Activated naive CD4-positive, alpha-beta T cell treated with anti-CD3 and anti-CD28 coated beads for 36 hours (primary cell): ENCODE measurements around the gene CD200. TPM values are rescaled to one million over a fixed set of nuclear protein-coding genes. Genes with fewer than 3 reads are reported as not detected.
A peak's percentile ranks its signal among the peaks of the same experiment; 100 is the strongest.
"Not testable (repeated sequence)": the region's sequence is repeated elsewhere in the genome, so short reads cannot be mapped to it uniquely, and the experiment has no call there.

Experiments used
- CTCF ChIA-PET: fragments of 350-600 bp; sonication (Branson Sonifier 250); formaldehyde crosslinking; loops from one replicate; lab custom pipeline; 2021; ENCODE audit warnings: antibody characterized with exemption; lab: Charles Lee
- DNase-seq: peaks from one replicate; pipeline ENCODE4 v3.0.0-alpha.2; 2020
- H3K27ac Mint-ChIP-seq: one replicate; pipeline ENCODE4 v1.8.0; 2021; ENCODE audit warnings: mild to moderate bottlenecking, mixed read lengths
- H3K27me3 Mint-ChIP-seq: one replicate; pipeline ENCODE4 v1.8.0; 2021; ENCODE audit warnings: low read depth, mixed read lengths
- H3K36me3 Mint-ChIP-seq: one replicate; pipeline ENCODE4 v1.8.0; 2021; ENCODE audit warnings: low read depth, mixed read lengths
- H3K4me1 Mint-ChIP-seq: one replicate; pipeline ENCODE4 v1.8.0; 2021; ENCODE audit warnings: low read depth, mixed read lengths
- H3K4me3 Mint-ChIP-seq: one replicate; pipeline ENCODE4 v1.8.0; 2021; ENCODE audit warnings: mild to moderate bottlenecking, moderate library complexity, mixed read lengths
- H3K9me3 Mint-ChIP-seq: one replicate; pipeline ENCODE4 v1.8.0; 2021; ENCODE audit warnings: mixed read lengths
- intact Hi-C: fragments of 100-400 bp; cut with micrococcal nuclease; formaldehyde crosslinking; loops from one replicate; pipeline ENCODE4 v1.15.1; 2023
- total RNA-seq, 2 experiments: library from RNA; stranded (reverse); gene quantifications; one replicate each; pipeline ENCODE4 v1.2.3, GENCODE V29; 2021

Gene CD200
- total RNA-seq, 2 experiments from 2014 or later = 50.0 to 53.6 TPM

- no peak for DNase-seq
- Mint-ChIP-seq H3K4me1 (peaks cover 62% of the 10 kb centered on the region), H3K36me3 (no peaks in the 10 kb centered on the region), H3K4me3 (no peak overlapping the region), H3K27me3 (no peaks in the 10 kb centered on the region), H3K9me3 (peaks cover 8% of the 10 kb centered on the region), H3K27ac (no peak overlapping the region)
- CTCF ChIA-PET = no interaction called here
- intact Hi-C loops = no loop called here
Measured at GRCh38 chr3:112394003-112394640, 61.2 kb downstream of the CD200 start.

GRCh38 chr3:112395181-112395895 lies 62.4 kb downstream of the CD200 start:
- peaks cover 8% of the 10 kb centered on the region for H3K9me3 Mint-ChIP-seq
- peaks cover 55% of the 10 kb centered on the region for H3K4me1 Mint-ChIP-seq
- CTCF ChIA-PET = no interaction called here
- H3K36me3 Mint-ChIP-seq = no peaks in the 10 kb centered on the region
- H3K4me3 Mint-ChIP-seq = no peak overlapping the region
- DNase-seq = no peak
- no peak overlapping the region for H3K27ac Mint-ChIP-seq
- intact Hi-C loops = no loop called here
- no peaks in the 10 kb centered on the region for H3K27me3 Mint-ChIP-seq

DNA sequence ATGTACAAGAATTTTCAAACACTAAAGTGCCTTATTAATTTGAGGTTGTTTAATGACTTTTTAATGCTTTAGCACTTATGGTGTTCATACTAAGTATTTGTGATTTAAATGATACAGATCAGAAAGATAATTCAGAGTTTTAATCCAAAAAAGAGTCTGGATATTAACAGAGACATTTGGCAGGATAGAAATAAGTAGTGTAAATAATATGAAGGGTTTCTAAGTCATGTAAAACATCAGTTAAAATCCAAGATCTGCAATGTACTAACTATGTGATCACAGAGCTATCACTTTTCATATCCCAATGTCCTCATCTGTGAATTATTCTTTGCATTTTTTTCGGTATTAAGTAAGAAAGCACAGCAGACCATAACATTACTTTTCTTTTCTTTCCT lies 62.9 kb downstream of the CD200 start:
- intact Hi-C loops = no loop called here
- H3K4me3 Mint-ChIP-seq = no peak overlapping the region
- H3K4me1 Mint-ChIP-seq = peaks cover 51% of the 10 kb centered on the region
- H3K27ac Mint-ChIP-seq = no peak overlapping the region
- no peaks in the 10 kb centered on the region for H3K27me3 Mint-ChIP-seq
- H3K36me3 Mint-ChIP-seq = no peaks in the 10 kb centered on the region
- no peak for DNase-seq
- CTCF ChIA-PET = interaction anchor here (1.0 kb wide), 1 partner anchor 11 kb away, joined by 6 read pairs; no protein-coding TSS in a partner anchor
- H3K9me3 Mint-ChIP-seq = peaks cover 8% of the 10 kb centered on the region

DNA sequence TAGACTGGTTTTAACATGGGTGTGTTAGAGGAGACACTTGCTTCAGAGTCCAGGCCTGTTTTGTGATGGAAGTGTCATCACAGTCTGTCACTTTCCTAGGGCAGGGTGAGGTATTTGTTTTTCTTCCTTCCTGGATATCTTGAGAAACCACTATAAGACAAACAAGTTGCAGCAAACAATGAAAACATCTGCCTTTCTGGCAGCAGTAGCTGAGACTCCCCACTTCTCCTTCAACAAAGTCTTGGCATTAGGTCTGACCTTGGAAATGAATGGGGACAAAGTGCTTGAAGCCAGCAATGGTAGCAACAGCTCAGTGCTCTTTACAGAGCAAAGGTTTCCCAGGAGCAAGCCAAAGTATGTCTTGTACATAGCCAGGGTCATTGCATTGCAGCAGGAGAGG lies 64.6 kb downstream of the CD200 start:
- Mint-ChIP-seq H3K4me1 (peaks cover 38% of the 10 kb centered on the region), H3K27me3 (no peaks in the 10 kb centered on the region), H3K9me3 (peaks cover 5% of the 10 kb centered on the region), H3K4me3 (no peak overlapping the region), H3K27ac (no peak overlapping the region), H3K36me3 (no peaks in the 10 kb centered on the region)
- CTCF ChIA-PET = no interaction called here
- intact Hi-C loops = no loop called here
- no peak for DNase-seq

DNA sequence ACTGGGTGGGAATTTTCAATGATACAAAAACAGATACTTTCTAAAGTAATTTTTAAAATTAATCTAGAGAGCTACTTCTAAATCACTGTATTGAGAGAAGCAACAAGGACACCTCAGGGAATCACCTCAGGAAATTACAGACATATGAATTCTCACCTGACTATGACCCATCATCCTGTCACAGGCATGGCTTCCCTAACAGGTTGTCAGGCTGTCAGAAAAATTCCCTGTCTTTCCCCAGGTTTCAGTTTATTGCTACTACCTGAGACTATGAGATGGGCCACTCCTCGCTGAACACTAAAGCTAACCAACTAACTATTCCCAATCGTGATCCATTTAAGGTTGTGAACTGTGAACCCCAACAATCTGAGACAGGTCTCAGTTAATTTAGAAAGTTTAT lies 66.1 kb downstream of the CD200 start:
- intact Hi-C loops = no loop called here
- Mint-ChIP-seq H3K27me3 (no peaks in the 10 kb centered on the region), H3K27ac (no peak overlapping the region), H3K9me3 (no peaks in the 10 kb centered on the region), H3K4me1 (peaks cover 25% of the 10 kb centered on the region), H3K36me3 (no peaks in the 10 kb centered on the region), H3K4me3 (no peak overlapping the region)
- CTCF ChIA-PET = no interaction called here
- DNase-seq = no peak

GRCh38 chr3:112399554-112399953 lies 66.6 kb downstream of the CD200 start:
- DNase-seq, H3K27ac Mint-ChIP-seq, H3K9me3 Mint-ChIP-seq, CTCF ChIA-PET, H3K36me3 Mint-ChIP-seq, H3K27me3 Mint-ChIP-seq, intact Hi-C loops, H3K4me3 Mint-ChIP-seq: not testable (repeated sequence)
- H3K4me1 Mint-ChIP-seq = peaks cover 23% of the 10 kb centered on the region

DNA sequence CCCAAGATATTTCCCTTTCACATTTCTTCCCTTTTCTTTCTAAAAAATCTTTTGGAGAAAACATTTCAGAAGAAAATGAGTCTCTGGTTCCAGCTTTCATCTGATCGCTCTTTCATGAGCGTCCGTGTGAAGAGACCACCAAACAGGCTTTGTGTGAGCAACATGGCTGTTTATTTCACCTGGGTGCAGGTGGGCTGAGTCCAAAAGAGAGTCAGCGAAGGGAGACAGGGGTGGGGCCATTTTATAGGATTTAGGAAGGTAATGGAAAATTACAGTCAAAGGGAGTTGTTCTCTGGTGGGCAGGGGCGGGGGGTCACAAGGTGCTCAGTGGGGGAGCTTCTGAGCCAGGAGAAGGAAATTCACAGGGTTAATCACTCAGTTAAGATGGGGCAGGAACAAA lies 67.4 kb downstream of the CD200 start:
- H3K27me3 Mint-ChIP-seq, H3K4me3 Mint-ChIP-seq, DNase-seq, intact Hi-C loops, CTCF ChIA-PET, H3K27ac Mint-ChIP-seq, H3K36me3 Mint-ChIP-seq, H3K9me3 Mint-ChIP-seq: not testable (repeated sequence)
- H3K4me1 Mint-ChIP-seq = peaks cover 22% of the 10 kb centered on the region

- CTCF ChIA-PET = no interaction called here
- DNase-seq = no peak
- H3K4me3 Mint-ChIP-seq = no peak overlapping the region
- no peaks in the 10 kb centered on the region for H3K36me3 Mint-ChIP-seq
- H3K4me1 Mint-ChIP-seq = peaks cover 24% of the 10 kb centered on the region
- no peaks in the 10 kb centered on the region for H3K27me3 Mint-ChIP-seq
- no peaks in the 10 kb centered on the region for H3K9me3 Mint-ChIP-seq
- no peak overlapping the region for H3K27ac Mint-ChIP-seq
- intact Hi-C loops = no loop called here
Measured at GRCh38 chr3:112401617-112402016, 68.7 kb downstream of the CD200 start.

DNA sequence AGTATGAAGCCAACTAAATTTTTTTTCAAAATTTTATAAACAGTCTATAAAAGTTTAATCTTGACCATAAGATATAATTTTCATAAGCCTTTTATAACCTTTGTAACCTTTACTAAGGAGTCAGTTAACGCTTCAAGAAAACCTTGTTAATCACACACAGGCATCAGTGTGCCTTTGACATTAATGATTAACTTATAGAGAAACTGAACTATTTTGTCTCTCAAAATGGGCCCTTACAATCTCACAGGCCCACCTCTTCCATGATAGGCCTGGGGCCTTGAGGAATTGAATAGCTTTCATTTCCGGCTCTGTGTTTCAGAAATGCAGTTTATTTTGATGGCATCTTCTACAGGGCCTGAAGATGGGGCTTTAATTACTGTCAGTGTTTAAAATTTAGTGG lies 70.1 kb downstream of the CD200 start:
- no peaks in the 10 kb centered on the region for H3K27me3 Mint-ChIP-seq
- DNase-seq = no peak
- peaks cover 30% of the 10 kb centered on the region for H3K4me1 Mint-ChIP-seq

DNA sequence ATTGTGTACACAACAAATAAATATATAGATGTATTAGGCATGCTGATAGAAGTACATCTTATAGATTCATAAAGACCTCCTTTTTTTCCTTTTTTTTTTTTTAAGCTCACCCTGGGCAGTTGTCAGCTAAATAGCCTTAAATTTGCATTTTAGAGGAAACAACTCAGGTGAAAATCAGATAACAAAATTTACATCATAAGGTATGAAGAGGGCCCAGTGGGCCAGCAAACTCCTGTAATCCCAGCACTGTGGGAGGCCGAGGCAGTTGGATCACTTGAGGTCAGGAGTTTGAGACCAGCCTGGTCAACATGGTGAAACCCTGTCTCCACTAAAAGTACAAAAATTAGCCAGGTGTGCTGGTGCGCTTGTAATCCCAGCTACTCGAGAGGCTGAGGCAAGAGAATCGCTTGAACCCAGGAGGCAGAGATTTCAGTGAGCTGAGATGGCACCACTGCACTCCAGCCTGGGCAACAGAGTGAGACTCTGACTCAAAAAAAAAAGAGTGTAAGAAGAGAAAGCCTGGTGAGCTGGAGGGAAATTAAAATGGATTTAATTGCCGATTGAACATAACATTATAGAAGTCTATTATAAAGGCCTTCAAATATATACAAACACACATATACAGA lies 72.1 kb downstream of the CD200 start:
- H3K9me3 Mint-ChIP-seq, H3K36me3 Mint-ChIP-seq, H3K27me3 Mint-ChIP-seq, DNase-seq, H3K4me3 Mint-ChIP-seq, H3K27ac Mint-ChIP-seq, intact Hi-C loops: not testable (repeated sequence)
- CTCF ChIA-PET = interaction anchor here (0.6 to 2.9 kb wide), 3 partner anchors 28 to 115 kb away, joined by 3 to 13 read pairs (median 3); no protein-coding TSS in a partner anchor
- peaks cover 23% of the 10 kb centered on the region for H3K4me1 Mint-ChIP-seq

More for the DNA sequence above, 70.1 kb downstream of the CD200 start:
- Mint-ChIP-seq H3K4me3 (no peak overlapping the region), H3K36me3 (no peaks in the 10 kb centered on the region), H3K9me3 (no peaks in the 10 kb centered on the region), H3K27ac (no peak overlapping the region)
- intact Hi-C loops = no loop called here
- CTCF ChIA-PET = no interaction called here

GRCh38 chr3:112405845-112406244 lies 72.9 kb downstream of the CD200 start:
- Mint-ChIP-seq H3K27ac (no peak overlapping the region), H3K27me3 (no peaks in the 10 kb centered on the region), H3K9me3 (no peaks in the 10 kb centered on the region), H3K4me1 (peaks cover 23% of the 10 kb centered on the region), H3K36me3 (no peaks in the 10 kb centered on the region), H3K4me3 (no peak overlapping the region)
- intact Hi-C loops = loop anchor here (1.0 to 2.0 kb wide), 3 partner anchors 29 to 113 kb away; no protein-coding TSS in a partner anchor
- CTCF ChIA-PET = interaction anchor here (2.9 kb wide), 1 partner anchor 31 kb away, joined by 13 read pairs; no protein-coding TSS in a partner anchor
- DNase-seq = peak; percentile 75

GRCh38 chr3:112407214-112407887 lies 74.4 kb downstream of the CD200 start:
- DNase-seq = no peak
- Mint-ChIP-seq H3K4me3 (no peak overlapping the region), H3K4me1 (peaks cover 23% of the 10 kb centered on the region), H3K27ac (no peak overlapping the region), H3K27me3 (no peaks in the 10 kb centered on the region), H3K9me3 (no peaks in the 10 kb centered on the region), H3K36me3 (no peaks in the 10 kb centered on the region)
- intact Hi-C loops = loop anchor here (2.0 kb wide), 1 partner anchor 49 kb away; no protein-coding TSS in a partner anchor
- CTCF ChIA-PET = interaction anchor here (2.9 kb wide), 1 partner anchor 30 kb away, joined by 13 read pairs; no protein-coding TSS in a partner anchor
